Measurements from ENCODE around the gene ILF3. TPM values are rescaled to one million over a fixed set of nuclear protein-coding genes. Genes with fewer than 3 reads are reported as not detected.

The ILF3 gene
- total and polyA plus RNA-seq, 10 of the 15 experiments (the other 5 are each of a cell fraction or from before 2014, with no cell fraction given): 28.1 to 383 (median 176) TPM

DNA sequence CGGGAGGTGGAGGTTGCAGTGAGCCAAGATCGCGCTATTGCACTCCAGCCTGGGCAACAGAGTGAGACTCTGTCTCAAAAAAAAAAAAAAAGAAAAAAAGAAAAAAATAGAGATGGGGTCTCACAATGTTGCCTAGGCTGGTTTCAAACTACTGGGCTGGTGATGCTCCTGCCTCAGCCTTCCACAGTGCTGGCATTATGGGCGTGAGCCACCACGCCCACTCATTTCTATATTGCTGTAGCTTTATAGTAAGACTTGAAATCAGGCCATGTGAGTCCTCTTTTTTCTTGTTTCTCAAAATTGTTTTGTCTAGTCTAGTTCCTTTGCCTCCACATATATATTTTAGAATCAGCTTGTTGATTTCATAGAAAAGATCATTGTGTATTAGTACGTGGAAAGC, 82.0 kb downstream of the ILF3 start:
- no TSS peak for BruUV-seq (replicated peaks)
- Histone ChIP-seq H3K9me3 (replicated peaks; ENCODE audit: control insufficient read depth, insufficient read depth, low read length) (no peaks in the 10 kb centered on the region; the same call in 1 of the 3 replicates), H3K79me2 (ENCODE audit: control insufficient read depth, insufficient read depth, low read length) (peaks cover 70% of the 10 kb centered on the region), H3K27ac (ENCODE audit: control insufficient read depth, insufficient read depth) (no peak overlapping the region), H3K27me3 (replicated peaks in 1 of 2; ENCODE audit: control insufficient read depth in 2 of 2, insufficient read depth in 2 of 2, low read length in 1 of 2) (no peaks in the 10 kb centered on the region), H3K4me1 (ENCODE audit: control insufficient read depth, insufficient read depth, low read length) (peaks cover 23% of the 10 kb centered on the region), H3K9ac (ENCODE audit: control insufficient read depth, insufficient read depth, low read length) (no peak overlapping the region), H3K36me3 (ENCODE audit: control insufficient read depth in 2 of 2, insufficient read depth in 2 of 2, low read length in 1 of 2) (peaks cover 0 to 2% of the 10 kb centered on the region in 2 experiments; a peak in 3 of 4 replicates), H4K20me1 (ENCODE audit: control insufficient read depth, insufficient read depth) (no peaks in the 10 kb centered on the region), H3K4me3 (no peak overlapping the region), H2AFZ (ENCODE audit: control insufficient read depth, low read depth, low read length) (no peak overlapping the region), H3K4me2 (ENCODE audit: control insufficient read depth, insufficient read depth) (no peak overlapping the region)
- POLR2A ChIA-PET: interaction anchor here (0.5 to 0.6 kb wide), 3 partner anchors 132 to 226 kb away, joined by 3 to 4 read pairs (median 3); no protein-coding TSS in a partner anchor
- TF ChIP-seq CEBPB (IDR thresholded peaks at IDR 0.05; ENCODE audit: borderline replicate concordance in 1 of 2, low read depth in 2 of 2, low read length in 2 of 2) (no peak), ZNF274 (IDR thresholded peaks at IDR 0.05; ENCODE audit: insufficient read depth, insufficient read length) (no peak), POU2F2 (IDR thresholded peaks at IDR 0.05; ENCODE audit: borderline replicate concordance, low read depth, low read length) (no peak), TCF7 (IDR thresholded peaks at IDR 0.05; ENCODE audit: borderline replicate concordance) (no peak), RBBP5 (conservative IDR thresholded peaks at IDR 0.05) (no peak), IRF3 (IDR thresholded peaks at IDR 0.05) (no peak), NR2C2 (IDR thresholded peaks at IDR 0.05; ENCODE audit: borderline replicate concordance, control insufficient read depth, insufficient read length, low read depth) (no peak), CUX1 (IDR thresholded peaks at IDR 0.05; ENCODE audit: insufficient replicate concordance, low read depth, low read length) (no peak)
- ATAC-seq: no peak
- 95% methylated on average over 6 of the region's 6 CpGs for WGBS (ENCODE audit: insufficient coverage, insufficient replicate concordance, low lambda C conversion rate, missing lambda C conversion rate)
- FAIRE-seq: no peak
- CTCF ChIA-PET: interaction anchor here (0.8 to 3.2 kb wide), 2 partner anchors 19 to 128 kb away, joined by 3 to 9 read pairs; partner anchors contain the start of gene DNM2
- intact Hi-C loops (cut with micrococcal nuclease; ENCODE audit: unreplicated experiment): no loop called here
- SMC1A ChIA-PET (ENCODE audit: uncharacterized antibody, unreplicated experiment): interaction anchor here (1.3 kb wide), 1 partner anchor 19 kb away, joined by 3 read pairs; no protein-coding TSS in a partner anchor
- no peak for DNase-seq (ENCODE audit: low read depth, low spot score)
- RAD21 ChIA-PET (ENCODE audit: unreplicated experiment): interaction anchor here (0.6 to 1.4 kb wide), 2 partner anchors 19 to 21 kb away, joined by 4 read pairs; partner anchors contain the start of gene DNM2
- in situ Hi-C loops (cut with MboI): no loop called here
